ENCODE results near the gene AGTPBP1. TPM values are rescaled to one million over a fixed set of nuclear protein-coding genes. Genes with fewer than 3 reads are reported as not detected.

The AGTPBP1 gene
- total RNA-seq, 4 donors from 2014 or later = 12.9 to 36.6 (median 29.1) TPM

- Histone ChIP-seq H3K4me1 (no peaks in the 10 kb centered on the region), H3K36me3 (no peaks in the 10 kb centered on the region), H3K27ac (no peak overlapping the region), H3K4me3 (no peak overlapping the region), H3K27me3 (no peaks in the 10 kb centered on the region), H3K9me3 (no peaks in the 10 kb centered on the region)
- intact Hi-C loops (cut with DNase I; ENCODE audit: low total_unique reads) = no loop called here
- no peak for DNase-seq
- TF ChIP-seq POLR2A (IDR thresholded peaks at IDR 0.05) = no peak
- TF ChIP-seq, protein P1, sequence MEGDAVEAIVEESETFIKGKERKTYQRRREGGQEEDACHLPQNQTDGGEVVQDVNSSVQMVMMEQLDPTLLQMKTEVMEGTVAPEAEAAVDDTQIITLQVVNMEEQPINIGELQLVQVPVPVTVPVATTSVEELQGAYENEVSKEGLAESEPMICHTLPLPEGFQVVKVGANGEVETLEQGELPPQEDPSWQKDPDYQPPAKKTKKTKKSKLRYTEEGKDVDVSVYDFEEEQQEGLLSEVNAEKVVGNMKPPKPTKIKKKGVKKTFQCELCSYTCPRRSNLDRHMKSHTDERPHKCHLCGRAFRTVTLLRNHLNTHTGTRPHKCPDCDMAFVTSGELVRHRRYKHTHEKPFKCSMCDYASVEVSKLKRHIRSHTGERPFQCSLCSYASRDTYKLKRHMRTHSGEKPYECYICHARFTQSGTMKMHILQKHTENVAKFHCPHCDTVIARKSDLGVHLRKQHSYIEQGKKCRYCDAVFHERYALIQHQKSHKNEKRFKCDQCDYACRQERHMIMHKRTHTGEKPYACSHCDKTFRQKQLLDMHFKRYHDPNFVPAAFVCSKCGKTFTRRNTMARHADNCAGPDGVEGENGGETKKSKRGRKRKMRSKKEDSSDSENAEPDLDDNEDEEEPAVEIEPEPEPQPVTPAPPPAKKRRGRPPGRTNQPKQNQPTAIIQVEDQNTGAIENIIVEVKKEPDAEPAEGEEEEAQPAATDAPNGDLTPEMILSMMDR (IDR thresholded peaks at IDR 0.05) = no peak
Observed at GRCh38 chr9:85717220-85717619, 24.5 kb downstream of the AGTPBP1 start.

- intact Hi-C loops (cut with DNase I; ENCODE audit: low total_unique reads) = no loop called here
- Histone ChIP-seq H3K27me3 (no peaks in the 10 kb centered on the region), H3K4me1 (no peaks in the 10 kb centered on the region), H3K4me3 (no peak overlapping the region), H3K36me3 (no peaks in the 10 kb centered on the region), H3K9me3 (no peaks in the 10 kb centered on the region), H3K27ac (no peak overlapping the region)
- TF ChIP-seq, protein P1 (IDR thresholded peaks at IDR 0.05) = no peak
- no peak for TF ChIP-seq POLR2A (IDR thresholded peaks at IDR 0.05)
- DNase-seq = no peak
Observed at GRCh38 chr9:85716031-85716877, 25.5 kb downstream of the AGTPBP1 start.

GRCh38 chr9:85715587-85715986, 26.2 kb downstream of the AGTPBP1 start:
- H3K4me1 ChIP-seq = no peaks in the 10 kb centered on the region
- DNase-seq = no peak
- H3K36me3 ChIP-seq = no peaks in the 10 kb centered on the region
- no peak overlapping the region for H3K27ac ChIP-seq
- TF ChIP-seq POLR2A (IDR thresholded peaks at IDR 0.05) = no peak
- TF ChIP-seq, protein P1 (IDR thresholded peaks at IDR 0.05) = no peak
- no peaks in the 10 kb centered on the region for H3K27me3 ChIP-seq
- no peak overlapping the region for H3K4me3 ChIP-seq
- intact Hi-C loops (cut with DNase I; ENCODE audit: low total_unique reads) = no loop called here
- no peaks in the 10 kb centered on the region for H3K9me3 ChIP-seq

GRCh38 chr9:85713897-85714296, 27.9 kb downstream of the AGTPBP1 start:
- Histone ChIP-seq H3K9me3 (no peaks in the 10 kb centered on the region), H3K4me3 (no peak overlapping the region), H3K4me1 (no peaks in the 10 kb centered on the region), H3K27ac (no peak overlapping the region), H3K27me3 (no peaks in the 10 kb centered on the region), H3K36me3 (no peaks in the 10 kb centered on the region)
- no peak for DNase-seq
- TF ChIP-seq POLR2A (IDR thresholded peaks at IDR 0.05) = no peak
- TF ChIP-seq, protein P1 (IDR thresholded peaks at IDR 0.05) = no peak
- intact Hi-C loops (cut with DNase I; ENCODE audit: low total_unique reads) = no loop called here

DNA sequence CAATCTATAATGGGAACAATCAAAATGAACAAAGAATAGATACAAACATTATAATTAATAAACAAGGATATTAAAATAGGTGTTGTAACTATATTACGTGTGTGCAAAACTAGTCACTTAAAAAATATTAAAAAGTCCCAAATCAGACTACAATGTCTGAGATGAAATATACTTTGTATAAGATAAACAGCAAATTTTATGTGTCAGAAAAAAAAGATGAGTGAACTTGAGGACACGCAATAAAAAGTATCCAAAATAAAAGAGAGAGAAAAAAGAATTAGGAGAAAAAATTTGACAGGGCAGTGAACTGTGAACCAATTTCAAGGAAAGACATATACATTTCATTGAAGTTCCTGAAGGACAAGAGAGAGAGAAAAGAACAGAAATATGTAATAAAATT, 37.0 kb downstream of the AGTPBP1 start:
- H3K36me3 ChIP-seq = no peaks in the 10 kb centered on the region
- H3K4me3 ChIP-seq = no peak overlapping the region
- DNase-seq = no peak
- no peaks in the 10 kb centered on the region for H3K27me3 ChIP-seq
- H3K27ac ChIP-seq = no peak overlapping the region
- no peaks in the 10 kb centered on the region for H3K9me3 ChIP-seq
- no peaks in the 10 kb centered on the region for H3K4me1 ChIP-seq
- intact Hi-C loops (cut with DNase I; ENCODE audit: low total_unique reads) = no loop called here
- TF ChIP-seq, protein P1 (IDR thresholded peaks at IDR 0.05) = no peak
- TF ChIP-seq POLR2A (IDR thresholded peaks at IDR 0.05) = no peak
